DND-41 (cell line): ENCODE measurements around the gene CEP192.

Source experiments
- CTCF ChIP-seq: IDR thresholded peaks from 2 replicates; pipeline ENCODE4 v1.5.1; 2012; ENCODE audit warnings: borderline replicate concordance, low read length, moderate library complexity, mild to moderate bottlenecking; ENCODE audit not compliant: poor library complexity, severe bottlenecking; ENCODE audit errors: extremely low read depth
- EZH2 ChIP-seq: IDR thresholded peaks from 3 replicates; pipeline ENCODE4 v1.6.1; 2012; ENCODE audit warnings: borderline replicate concordance, low read depth, mild to moderate bottlenecking, moderate library complexity, low read length, inconsistent platforms; ENCODE audit not compliant: severe bottlenecking

DNA sequence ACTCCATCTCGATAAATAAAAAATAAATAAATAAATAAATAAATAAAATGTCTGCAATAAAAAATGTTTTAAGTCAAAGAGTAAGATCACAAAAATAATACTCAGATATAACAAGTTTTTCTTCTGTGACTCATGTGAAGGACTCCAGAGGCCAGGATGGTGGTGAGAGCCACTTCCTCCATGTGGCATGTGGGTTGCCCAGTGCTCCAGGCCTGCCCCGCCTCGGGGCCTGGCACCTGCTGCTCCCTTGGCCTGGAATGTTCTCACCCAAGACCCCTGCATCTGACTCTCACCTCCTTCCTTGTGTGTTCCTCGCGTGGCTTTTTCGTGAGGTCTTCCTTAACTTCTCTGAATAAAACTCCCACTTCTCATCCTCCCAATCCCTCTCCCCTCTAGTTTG is 150.0 kb downstream of the CEP192 start:
- no peak for TF ChIP-seq CTCF
- no peak for TF ChIP-seq EZH2
